SH-SY5Y (cell line): ENCODE measurements around the gene LRRC14B.
"Not testable (repeated sequence)": the region's sequence is repeated elsewhere in the genome, so short reads cannot be mapped to it uniquely, and the experiment has no call there.

ENCODE experiments used
- GATA2 ChIP-seq: IDR thresholded peaks from 2 replicates; pipeline ENCODE4 v1.6.1; 2011; ENCODE audit warnings: mild to moderate bottlenecking, low read depth, low read length
- GATA3 ChIP-seq: IDR thresholded peaks from 2 replicates; pipeline ENCODE4 v1.6.1; 2011; ENCODE audit warnings: low read depth, mild to moderate bottlenecking, low read length, moderate library complexity

LRRC14B gene

GRCh38 chr5:217494-218456 is 26.5 kb downstream of the LRRC14B start, which contains the start of the genes CCDC127 and SDHA:
Gene CCDC127 (minus strand): TSS chr5:218153. CDS start chr5:216849, 1,304 bp downstream.
Gene SDHA (plus strand): TSS chr5:218320. CDS start chr5:218356, 36 bp downstream.
- not testable (repeated sequence) for TF ChIP-seq GATA2, GATA3

- TF ChIP-seq GATA3 = no peak
- TF ChIP-seq GATA2 = no peak
Observed at GRCh38 chr5:218457-219291, 27.4 kb downstream of the LRRC14B start.

GRCh38 chr5:219460-219863 is 28.2 kb downstream of the LRRC14B start:
- no peak for TF ChIP-seq GATA2
- TF ChIP-seq GATA3 = no peak

- TF ChIP-seq GATA2 (no peak), GATA3 (no peak)
Observed at GRCh38 chr5:219991-220390, 28.7 kb downstream of the LRRC14B start.

GRCh38 chr5:223791-224190 is 32.5 kb downstream of the LRRC14B start:
- no peak for TF ChIP-seq GATA2
- no peak for TF ChIP-seq GATA3

- TF ChIP-seq GATA2 (no peak), GATA3 (no peak)
Observed at GRCh38 chr5:225334-225733, 34.0 kb downstream of the LRRC14B start.

GRCh38 chr5:228886-229285 is 37.6 kb downstream of the LRRC14B start:
- TF ChIP-seq GATA2 = no peak
- TF ChIP-seq GATA3 = no peak

GRCh38 chr5:230711-231110 is 39.4 kb downstream of the LRRC14B start:
- TF ChIP-seq GATA2 (no peak), GATA3 (no peak)

- no peak for TF ChIP-seq GATA3
- TF ChIP-seq GATA2 = no peak
Observed at GRCh38 chr5:231661-232060, 40.4 kb downstream of the LRRC14B start.

GRCh38 chr5:234450-234849 is 43.2 kb downstream of the LRRC14B start:
- TF ChIP-seq GATA2 (no peak), GATA3 (no peak)

- peak; percentile 30; the same call in 1 of the 2 replicates for TF ChIP-seq GATA2
Observed at GRCh38 chr5:243683-244367, 52.5 kb downstream of the LRRC14B start.
